ENCODE measurements around the gene TAF3. TPM values are rescaled to one million over a fixed set of nuclear protein-coding genes. Genes with fewer than 3 reads are reported as not detected.

TAF3 gene
- total RNA-seq, 4 donors from 2014 or later, result 2.9 to 17.5 (median 5.1) TPM

DNA sequence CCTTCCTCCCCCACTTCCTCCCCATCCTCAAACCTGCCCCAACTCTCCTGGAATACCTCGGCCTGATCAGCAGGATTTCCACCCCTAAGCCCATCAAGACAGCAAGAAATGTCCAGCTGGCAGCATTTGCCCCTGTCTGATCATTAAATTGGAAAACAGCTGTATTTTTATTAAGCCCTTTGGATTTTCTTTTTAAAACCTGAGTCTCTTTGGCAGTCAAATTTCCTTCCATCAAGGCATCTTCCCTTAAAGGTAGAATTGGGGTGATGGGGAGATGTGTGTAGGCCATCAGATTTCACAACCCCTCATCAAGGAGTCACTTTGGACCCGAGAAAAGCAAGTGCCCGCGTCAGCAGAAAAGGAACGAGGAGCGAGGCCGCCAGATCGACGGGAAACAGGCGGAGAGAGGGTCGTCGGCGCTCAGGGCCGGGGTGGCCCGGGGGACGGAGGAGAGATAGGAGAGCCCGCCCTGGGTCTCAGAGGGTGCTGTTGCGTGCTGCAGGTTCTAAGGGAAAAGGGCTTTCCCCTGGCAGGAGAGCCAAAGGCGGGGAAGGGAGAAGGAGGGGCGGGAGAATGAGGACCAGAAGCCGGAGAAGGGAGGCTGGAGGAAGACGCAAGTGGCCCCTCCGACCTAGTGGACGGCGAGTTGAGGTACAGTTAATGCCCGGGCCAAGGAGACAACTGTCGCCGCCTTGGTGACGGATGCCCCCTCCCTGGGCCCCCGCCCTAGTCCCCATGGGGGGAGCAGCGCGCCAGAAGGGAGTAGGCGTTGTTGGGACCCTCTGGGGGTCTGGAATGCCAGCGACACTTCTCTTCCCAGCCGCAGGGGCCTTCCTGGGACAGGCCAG is 224.6 kb downstream of the TAF3 start:
- DNase-seq, result no peak
- TF ChIP-seq, protein P1, sequence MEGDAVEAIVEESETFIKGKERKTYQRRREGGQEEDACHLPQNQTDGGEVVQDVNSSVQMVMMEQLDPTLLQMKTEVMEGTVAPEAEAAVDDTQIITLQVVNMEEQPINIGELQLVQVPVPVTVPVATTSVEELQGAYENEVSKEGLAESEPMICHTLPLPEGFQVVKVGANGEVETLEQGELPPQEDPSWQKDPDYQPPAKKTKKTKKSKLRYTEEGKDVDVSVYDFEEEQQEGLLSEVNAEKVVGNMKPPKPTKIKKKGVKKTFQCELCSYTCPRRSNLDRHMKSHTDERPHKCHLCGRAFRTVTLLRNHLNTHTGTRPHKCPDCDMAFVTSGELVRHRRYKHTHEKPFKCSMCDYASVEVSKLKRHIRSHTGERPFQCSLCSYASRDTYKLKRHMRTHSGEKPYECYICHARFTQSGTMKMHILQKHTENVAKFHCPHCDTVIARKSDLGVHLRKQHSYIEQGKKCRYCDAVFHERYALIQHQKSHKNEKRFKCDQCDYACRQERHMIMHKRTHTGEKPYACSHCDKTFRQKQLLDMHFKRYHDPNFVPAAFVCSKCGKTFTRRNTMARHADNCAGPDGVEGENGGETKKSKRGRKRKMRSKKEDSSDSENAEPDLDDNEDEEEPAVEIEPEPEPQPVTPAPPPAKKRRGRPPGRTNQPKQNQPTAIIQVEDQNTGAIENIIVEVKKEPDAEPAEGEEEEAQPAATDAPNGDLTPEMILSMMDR (IDR thresholded peaks at IDR 0.05), result no peak
- no peak for TF ChIP-seq POLR2A (IDR thresholded peaks at IDR 0.05)
- intact Hi-C loops (cut with DNase I; ENCODE audit: low total_unique reads), result no loop called here
- Histone ChIP-seq H3K27ac (no peak overlapping the region), H3K9me3 (no peaks in the 10 kb centered on the region), H3K27me3 (peaks cover 16 to 97% of the 10 kb centered on the region in 2 donors), H3K36me3 (no peaks in the 10 kb centered on the region), H3K4me1 (no peaks in the 10 kb centered on the region), H3K4me3 (no peak overlapping the region)

DNA sequence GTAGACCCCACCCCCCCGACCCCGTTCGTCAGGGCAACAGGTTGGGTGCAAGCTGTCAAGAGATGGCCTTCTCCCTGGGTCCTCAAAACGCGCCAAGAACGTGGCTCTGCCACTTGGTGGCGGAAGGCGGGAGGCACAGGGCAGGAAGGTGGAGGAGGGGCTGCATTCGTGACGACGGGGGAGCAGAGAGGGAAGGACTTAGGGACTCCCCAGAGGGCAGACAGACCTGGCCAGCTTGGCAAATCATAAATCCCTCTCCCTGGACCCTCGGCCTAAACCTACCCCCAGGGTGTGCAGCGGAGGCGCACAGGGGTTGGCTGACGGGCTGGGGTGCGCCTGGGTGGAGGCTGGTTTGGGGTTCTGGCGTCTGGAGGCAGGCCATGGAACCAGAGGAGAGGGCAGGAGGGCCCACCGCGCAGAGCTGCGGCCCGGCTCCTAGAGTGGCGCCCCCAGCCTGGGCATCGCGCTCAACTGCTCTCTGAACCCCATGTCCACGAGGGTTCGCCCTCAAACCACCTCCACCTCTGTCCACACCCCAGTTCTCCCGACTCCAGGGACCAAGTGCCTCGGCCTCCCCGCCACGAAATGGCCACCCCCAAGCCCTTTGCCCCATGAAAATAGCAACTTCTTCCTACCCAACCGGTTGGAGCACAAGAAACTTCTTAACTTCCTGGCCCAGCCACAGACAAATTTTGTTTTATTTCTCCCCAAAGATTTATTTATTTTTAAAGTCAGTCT is 225.4 kb downstream of the TAF3 start:
- H3K4me1 ChIP-seq, result no peaks in the 10 kb centered on the region
- no peak for DNase-seq
- no peaks in the 10 kb centered on the region for H3K9me3 ChIP-seq
- no peaks in the 10 kb centered on the region for H3K36me3 ChIP-seq
- H3K4me3 ChIP-seq, result no peak overlapping the region
- H3K27me3 ChIP-seq, result peaks cover 16 to 97% of the 10 kb centered on the region in 2 donors
- no peak overlapping the region for H3K27ac ChIP-seq
- TF ChIP-seq POLR2A (IDR thresholded peaks at IDR 0.05), result no peak
- intact Hi-C loops (cut with DNase I; ENCODE audit: low total_unique reads), result no loop called here

DNA sequence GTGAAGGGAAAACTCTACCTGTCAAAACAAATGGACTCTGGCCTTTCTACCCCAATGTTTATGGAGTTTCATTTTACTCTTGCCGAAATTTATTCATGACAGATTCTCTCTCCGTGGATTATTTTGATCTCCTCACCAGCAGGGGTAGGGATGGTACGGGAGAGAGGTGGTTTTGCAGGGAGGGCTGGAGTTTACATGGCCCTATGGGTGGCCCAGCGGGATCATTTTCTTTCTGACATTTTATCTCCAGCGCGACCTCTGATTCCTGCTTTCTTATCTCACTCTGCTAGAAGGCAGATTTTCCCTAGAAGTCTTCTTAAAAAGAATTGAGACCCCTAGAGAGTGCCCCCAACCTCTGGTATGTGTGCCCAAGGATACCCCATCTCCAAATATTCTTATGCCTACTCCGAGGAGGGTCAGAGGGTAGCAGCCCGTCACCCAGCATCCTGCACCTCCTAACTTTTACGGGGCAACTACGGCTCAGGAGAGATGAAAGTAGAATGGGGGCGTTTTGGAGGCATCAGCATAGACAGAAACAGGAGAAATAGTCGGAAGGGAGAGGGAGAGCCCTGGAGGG is 226.1 kb downstream of the TAF3 start:
- DNase-seq, result no peak
- H3K4me1 ChIP-seq, result peaks cover 0 to 2% of the 10 kb centered on the region in 2 donors
- H3K27ac ChIP-seq, result no peak overlapping the region

GRCh38 chr10:8044908-8045725 is 226.8 kb downstream of the TAF3 start:
- peaks cover 20 to 89% of the 10 kb centered on the region in 2 donors for H3K27me3 ChIP-seq
- no peaks in the 10 kb centered on the region for H3K36me3 ChIP-seq
- no peak for DNase-seq
- intact Hi-C loops (cut with DNase I; ENCODE audit: low total_unique reads), result no loop called here
- no peak for TF ChIP-seq POLR2A (IDR thresholded peaks at IDR 0.05)
- TF ChIP-seq, protein P1 (IDR thresholded peaks at IDR 0.05), result no peak
- H3K4me1 ChIP-seq, result peaks cover 0 to 9% of the 10 kb centered on the region in 2 donors
- no peak overlapping the region for H3K27ac ChIP-seq
- no peaks in the 10 kb centered on the region for H3K9me3 ChIP-seq
- H3K4me3 ChIP-seq, result no peak overlapping the region

More for the DNA sequence above, 226.1 kb downstream of the TAF3 start:
- Histone ChIP-seq H3K27me3 (peaks cover 16 to 96% of the 10 kb centered on the region in 2 donors), H3K9me3 (no peaks in the 10 kb centered on the region), H3K4me3 (no peak overlapping the region), H3K36me3 (no peaks in the 10 kb centered on the region)
- intact Hi-C loops (cut with DNase I; ENCODE audit: low total_unique reads), result no loop called here
- no peak for TF ChIP-seq POLR2A (IDR thresholded peaks at IDR 0.05)

DNA sequence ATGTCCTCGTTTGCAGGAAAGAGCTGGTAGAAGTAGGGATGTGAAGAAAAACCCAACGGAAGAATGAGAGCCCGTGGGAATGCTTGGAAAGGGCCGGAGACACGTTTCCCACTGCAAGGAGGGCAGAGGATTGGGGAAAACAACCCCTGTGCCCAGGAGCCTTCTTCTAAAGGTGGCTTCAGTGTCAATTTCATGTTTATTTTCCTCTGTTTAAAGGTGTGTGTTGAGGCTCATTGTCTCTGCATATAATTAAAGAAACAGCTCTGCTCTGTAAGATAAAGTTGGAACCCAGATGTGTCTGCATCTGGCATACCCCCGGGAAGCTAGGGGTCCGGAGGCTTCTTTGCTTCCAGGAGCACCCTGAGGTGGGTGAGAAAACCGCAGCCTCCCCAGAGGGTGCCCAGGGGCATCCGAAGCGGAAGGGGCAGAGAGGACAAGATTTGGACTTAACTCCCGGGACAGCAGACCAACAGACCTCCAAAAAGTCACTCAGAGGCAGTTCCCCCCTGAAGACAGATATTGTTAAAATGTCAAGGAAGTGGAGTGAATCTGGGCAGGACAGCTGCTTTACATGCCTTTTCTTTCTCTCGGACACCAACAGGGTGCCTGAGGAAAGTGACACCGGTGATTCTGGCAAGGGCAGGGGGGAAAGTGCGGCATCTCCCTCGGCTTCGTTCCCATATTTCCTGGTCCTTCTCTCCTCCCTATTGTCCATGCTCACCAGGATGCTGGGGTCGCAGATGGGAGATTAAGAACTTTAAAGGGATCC is 227.6 kb downstream of the TAF3 start:
- intact Hi-C loops (cut with DNase I; ENCODE audit: low total_unique reads), result no loop called here
- Histone ChIP-seq H3K4me3 (no peak overlapping the region), H3K9me3 (no peaks in the 10 kb centered on the region), H3K4me1 (peaks cover 0 to 17% of the 10 kb centered on the region in 2 donors), H3K27me3 (peaks cover 24 to 81% of the 10 kb centered on the region in 2 donors), H3K36me3 (no peaks in the 10 kb centered on the region), H3K27ac (no peak overlapping the region)
- TF ChIP-seq, protein P1 (IDR thresholded peaks at IDR 0.05), result no peak
- no peak for TF ChIP-seq POLR2A (IDR thresholded peaks at IDR 0.05)
- DNase-seq, result no peak

Measured in uterus (tissue), 4 donors.